ENCODE measurements around the gene RPS6KA2. TPM values are rescaled to one million over a fixed set of nuclear protein-coding genes. Genes with fewer than 3 reads are reported as not detected.

RPS6KA2 gene
- total RNA-seq, 2 donors from 2014 or later = 2.9 to 4.0 TPM

- H3K9me3 Mint-ChIP-seq = peaks cover 7 to 10% of the 10 kb centered on the region in 2 donors
- ATAC-seq (no peak), DNase-seq (ENCODE audit: low spot score in 2 of 2) (no peak)
- H3K36me3 Mint-ChIP-seq = peaks cover 9 to 12% of the 10 kb centered on the region in 2 donors
- H3K27ac Mint-ChIP-seq = no peak overlapping the region
These were observed 46.7 kb downstream of the RPS6KA2 start for GRCh38 chr6:166580076-166581050.

GRCh38 chr6:166579237-166579850, 47.7 kb downstream of the RPS6KA2 start:
- DNase-seq (ENCODE audit: low spot score in 2 of 2) (no peak), ATAC-seq (no peak)
- peaks cover 9 to 12% of the 10 kb centered on the region in 2 donors for H3K36me3 Mint-ChIP-seq
- no peak overlapping the region for H3K27ac Mint-ChIP-seq
- H3K9me3 Mint-ChIP-seq = peaks cover 7 to 10% of the 10 kb centered on the region in 2 donors

GRCh38 chr6:166578536-166579236, 48.4 kb downstream of the RPS6KA2 start:
- peaks cover 7 to 10% of the 10 kb centered on the region in 2 donors for H3K9me3 Mint-ChIP-seq
- no peak overlapping the region for H3K27ac Mint-ChIP-seq
- DNase-seq (ENCODE audit: low spot score in 2 of 2) = no peak
- ATAC-seq = no peak
- peaks cover 9 to 12% of the 10 kb centered on the region in 2 donors for H3K36me3 Mint-ChIP-seq

GRCh38 chr6:166575205-166575604, 51.8 kb downstream of the RPS6KA2 start:
- Mint-ChIP-seq H3K9me3 (peaks cover 7 to 10% of the 10 kb centered on the region in 2 donors), H3K36me3 (peaks cover 9 to 12% of the 10 kb centered on the region in 2 donors), H3K27ac (no peak overlapping the region)
- ATAC-seq (no peak), DNase-seq (ENCODE audit: low spot score in 2 of 2) (no peak)

GRCh38 chr6:166573511-166574216, 53.4 kb downstream of the RPS6KA2 start:
- Mint-ChIP-seq H3K36me3 (peaks cover 9 to 12% of the 10 kb centered on the region in 2 donors), H3K9me3 (peaks cover 7 to 10% of the 10 kb centered on the region in 2 donors), H3K27ac (no peak overlapping the region)
- ATAC-seq = no peak
- no peak for DNase-seq (ENCODE audit: low spot score in 2 of 2)

GRCh38 chr6:166572370-166573261, 54.4 kb downstream of the RPS6KA2 start:
- no peak overlapping the region for H3K27ac Mint-ChIP-seq
- ATAC-seq (no peak), DNase-seq (ENCODE audit: low spot score in 2 of 2) (no peak)
- peaks cover 7 to 10% of the 10 kb centered on the region in 2 donors for H3K9me3 Mint-ChIP-seq
- peaks cover 9 to 12% of the 10 kb centered on the region in 2 donors for H3K36me3 Mint-ChIP-seq

- DNase-seq (ENCODE audit: low spot score in 2 of 2) (no peak), ATAC-seq (no peak)
- Mint-ChIP-seq H3K36me3 (peaks cover under 1 to 3% of the 10 kb centered on the region in 2 donors), H3K27ac (no peak overlapping the region), H3K9me3 (peaks cover 2% of the 10 kb centered on the region in 2 donors)
These were observed 55.9 kb downstream of the RPS6KA2 start for GRCh38 chr6:166570929-166571713.

- H3K27ac Mint-ChIP-seq = no peak overlapping the region
- no peak for ATAC-seq
- H3K9me3 Mint-ChIP-seq = no peaks in the 10 kb centered on the region
- DNase-seq (ENCODE audit: low spot score in 2 of 2) = no peak
- no peaks in the 10 kb centered on the region for H3K36me3 Mint-ChIP-seq
These were observed 57.8 kb downstream of the RPS6KA2 start for GRCh38 chr6:166569206-166569605.

- ATAC-seq (no peak), DNase-seq (ENCODE audit: low spot score in 2 of 2) (no peak)
- H3K36me3 Mint-ChIP-seq = no peaks in the 10 kb centered on the region
- H3K9me3 Mint-ChIP-seq = no peaks in the 10 kb centered on the region
- H3K27ac Mint-ChIP-seq = no peak overlapping the region
These were observed 59.2 kb downstream of the RPS6KA2 start for GRCh38 chr6:166567813-166568212.

GRCh38 chr6:166567107-166567506, 59.9 kb downstream of the RPS6KA2 start:
- Mint-ChIP-seq H3K36me3 (no peaks in the 10 kb centered on the region), H3K9me3 (no peaks in the 10 kb centered on the region), H3K27ac (no peak overlapping the region)
- ATAC-seq (no peak), DNase-seq (ENCODE audit: low spot score in 2 of 2) (no peak)

- Mint-ChIP-seq H3K9me3 (peaks cover 1 to 4% of the 10 kb centered on the region in 2 donors), H3K27ac (no peak overlapping the region), H3K36me3 (no peaks in the 10 kb centered on the region)
- DNase-seq (ENCODE audit: low spot score in 2 of 2) = no peak
- ATAC-seq = no peak
These were observed 60.7 kb downstream of the RPS6KA2 start for GRCh38 chr6:166566026-166567011.

- Mint-ChIP-seq H3K9me3 (peaks cover 4 to 7% of the 10 kb centered on the region in 2 donors), H3K27ac (no peak overlapping the region), H3K36me3 (no peaks in the 10 kb centered on the region)
- DNase-seq (ENCODE audit: low spot score in 2 of 2) (no peak), ATAC-seq (no peak)
These were observed 61.7 kb downstream of the RPS6KA2 start for GRCh38 chr6:166565084-166565967.

- Mint-ChIP-seq H3K36me3 (peaks cover 0 to 5% of the 10 kb centered on the region in 2 donors), H3K9me3 (peaks cover 4 to 18% of the 10 kb centered on the region in 2 donors), H3K27ac (no peak overlapping the region)
- ATAC-seq (no peak), DNase-seq (ENCODE audit: low spot score in 2 of 2) (no peak)
These were observed 63.2 kb downstream of the RPS6KA2 start for GRCh38 chr6:166563805-166564204.
